H1 (cell line): ENCODE results near the gene TNIK. TPM values are rescaled to one million over a fixed set of nuclear protein-coding genes. Genes with fewer than 3 reads are reported as not detected.

ENCODE experiments used
- CTBP2 ChIP-seq: IDR thresholded peaks from 2 replicates; pipeline ENCODE4 v1.7.0; 2011; ENCODE audit warnings: borderline replicate concordance, mild to moderate bottlenecking, moderate library complexity, mixed read lengths, low read length; ENCODE audit not compliant: insufficient read depth, insufficient read length
- NRF1 ChIP-seq: IDR thresholded peaks from 2 replicates; pipeline ENCODE4 v1.6.1; 2011; ENCODE audit warnings: mild to moderate bottlenecking, low read depth, low read length, improper control_type of control experiment
- POU5F1 ChIP-seq: IDR thresholded peaks from 2 replicates; pipeline ENCODE4 v1.6.1; 2011; ENCODE audit warnings: low read depth, mild to moderate bottlenecking, low read length, moderate library complexity
- SIX5 ChIP-seq: IDR thresholded peaks from 2 replicates; pipeline ENCODE4 v1.6.1; 2011; ENCODE audit warnings: mild to moderate bottlenecking, low read depth, low read length
- TCF12 ChIP-seq: IDR thresholded peaks from 2 replicates; pipeline ENCODE4 v1.6.1; 2011; ENCODE audit warnings: low read depth, mild to moderate bottlenecking, low read length
- YY1 ChIP-seq: IDR thresholded peaks from 2 replicates; pipeline ENCODE4 v1.6.1; 2011; ENCODE audit warnings: low read depth, mild to moderate bottlenecking, low read length
- polyA plus RNA-seq, 7 experiments: library from polyadenylated mRNA; depleted of rRNA in 3 of 7; stranded (reverse) in 5 of 7; unstranded in 2 of 7; fragments of >200 nt in 5 of 7; fragments of 200-250 nt in 2 of 7; gene quantifications; 1 replicate in 5 of 7; 2 replicates in 1 of 7; 4 replicates in 1 of 7; pipeline versions ENCODE4 v1.2.1 to v1.2.3, GENCODE V29; 2011 to 2013; ENCODE audit warnings: missing spikeins in 2 of 7, mixed read lengths in 2 of 7
- total RNA-seq: library from RNA; stranded (reverse); fragmentation: NEBNext Ultra II Directional; extraction: Animal tissue kit (Norgen Biotek cat#: 25700); gene quantifications from 2 replicates; pipeline ENCODE4 v1.2.1, GENCODE V29; 2021

TNIK gene
- total and polyA plus RNA-seq, 2 of the 8 experiments (the other 6 are each of a cell fraction or from before 2014, with no cell fraction given) = 7.4 to 42.0 TPM

GRCh38 chr3:171445620-171446204 lies 14.5 kb downstream of the TNIK start (continued):
- no peak for TF ChIP-seq YY1
- TF ChIP-seq TCF12 = no peak
- no peak for TF ChIP-seq CTBP2
- no peak for TF ChIP-seq POU5F1
- no peak for TF ChIP-seq SIX5
- no peak for TF ChIP-seq NRF1
- TF ChIP-seq, all 59 proteins: peak for 0
